NCI-H1092 treated with DMSO at 0.1 percent for 48 hours (cell line): ENCODE measurements around the gene SPATA6L.
A peak's percentile ranks its signal among the peaks of the same experiment; 100 is the strongest.
"Not testable (repeated sequence)": the region's sequence is repeated elsewhere in the genome, so short reads cannot be mapped to it uniquely, and the experiment has no call there.

ENCODE experiments used
- DNase-seq: peaks from one replicate; lab custom pipeline; 2025; lab: John Stamatoyannopoulos, UW

SPATA6L gene

DNA sequence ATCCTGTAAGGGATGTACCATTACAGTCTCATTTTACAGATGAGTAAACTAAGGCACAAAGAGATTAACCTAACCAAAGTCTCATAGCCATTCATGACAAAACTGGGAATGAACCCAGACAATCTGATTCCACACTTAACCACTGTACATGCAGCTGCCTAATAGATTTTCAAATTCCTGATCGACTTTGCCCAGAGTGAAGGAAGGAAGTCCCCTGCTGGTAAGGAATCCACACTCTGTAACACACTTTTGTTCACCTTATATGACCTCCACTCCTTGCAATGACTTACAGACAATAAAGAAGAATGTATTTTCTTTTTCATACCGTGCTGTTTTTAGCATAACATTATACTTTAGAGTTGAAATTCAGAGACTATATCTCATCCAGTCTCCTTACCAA is 35.4 kb downstream of the SPATA6L start:
- no peak for DNase-seq

DNA sequence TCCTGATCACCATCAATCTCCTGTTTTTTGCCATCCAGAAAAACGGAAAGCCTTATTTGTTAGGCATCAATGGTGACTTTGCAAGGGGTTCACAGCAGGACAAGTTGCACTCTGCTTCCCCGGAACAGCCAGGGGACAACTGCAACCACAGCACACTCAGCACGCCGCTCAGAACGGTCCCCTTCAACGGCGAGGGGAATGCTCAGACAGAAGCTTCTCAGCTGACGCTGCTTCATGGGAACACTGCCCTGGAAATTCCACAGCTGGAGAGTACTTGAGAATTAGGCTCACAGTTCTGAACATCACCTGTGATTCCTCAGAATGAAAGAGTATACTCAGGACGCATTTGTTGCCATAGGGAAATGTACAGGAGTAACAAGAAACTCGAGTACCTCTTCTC is 44.3 kb downstream of the SPATA6L start:
- no peak for DNase-seq

DNA sequence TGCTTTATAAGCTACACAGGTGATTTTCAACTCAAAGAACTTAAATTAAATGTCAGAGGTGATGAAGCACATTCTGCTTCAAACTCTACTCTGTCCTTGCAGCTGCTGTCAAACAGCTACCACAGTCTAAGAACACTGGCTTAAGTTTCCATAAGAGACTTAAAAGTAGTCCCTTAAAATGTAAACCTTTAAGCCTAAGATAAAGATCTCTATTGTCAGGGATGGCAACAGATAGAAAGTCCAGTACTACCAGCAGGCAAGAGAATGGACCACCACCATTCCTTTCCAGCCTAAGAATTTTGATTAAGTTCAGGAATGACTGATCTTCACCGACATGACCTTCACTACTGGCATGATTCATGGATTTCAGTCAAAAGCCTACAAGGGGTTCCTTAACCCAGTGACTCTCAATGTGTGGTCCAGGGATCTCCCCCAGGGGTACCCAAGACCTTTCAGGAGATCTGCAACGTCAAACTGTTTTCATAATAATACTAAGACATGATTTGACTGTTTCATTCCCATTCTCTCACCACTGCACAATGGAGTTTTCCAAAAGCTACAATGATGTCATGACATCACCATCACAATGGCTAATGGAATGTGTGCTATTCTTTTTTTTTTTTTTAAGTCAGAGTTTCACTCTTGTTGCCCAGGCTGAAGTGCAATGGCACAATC is 45.3 kb downstream of the SPATA6L start:
- DNase-seq: no peak

DNA sequence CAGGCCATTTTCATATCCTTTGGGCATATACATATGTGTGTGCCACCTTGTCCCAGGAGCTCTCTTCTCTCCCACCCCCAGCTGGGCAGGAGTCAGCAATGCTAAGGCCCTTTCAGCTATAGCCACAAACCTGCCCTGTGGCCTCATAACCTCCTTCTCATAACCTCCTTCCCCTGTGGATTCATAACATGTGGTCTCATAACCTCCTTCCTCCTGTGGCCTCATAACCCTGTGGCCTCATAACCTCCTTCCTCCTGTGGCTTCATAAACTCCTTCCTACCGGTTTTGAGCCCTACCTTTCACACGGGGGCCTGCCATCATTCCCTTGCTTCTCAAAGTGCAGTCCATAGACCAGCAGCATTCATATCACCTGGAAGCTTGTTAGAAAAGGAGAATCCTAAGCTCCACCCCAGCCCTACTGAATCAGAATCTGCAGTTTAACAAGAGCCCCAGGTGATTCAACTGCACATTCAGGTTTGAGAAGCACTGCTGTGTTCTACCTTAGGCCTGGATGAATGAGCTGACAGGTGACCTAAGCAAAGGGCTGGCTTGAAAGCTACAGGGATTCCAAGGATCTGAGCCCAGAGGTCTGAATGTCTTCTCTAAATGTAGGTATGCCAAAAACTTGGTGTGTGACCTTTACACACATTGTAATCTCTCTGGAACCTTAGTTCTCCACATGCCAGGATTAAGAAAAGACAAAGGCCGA is 46.1 kb downstream of the SPATA6L start:
- DNase-seq: no peak

DNA sequence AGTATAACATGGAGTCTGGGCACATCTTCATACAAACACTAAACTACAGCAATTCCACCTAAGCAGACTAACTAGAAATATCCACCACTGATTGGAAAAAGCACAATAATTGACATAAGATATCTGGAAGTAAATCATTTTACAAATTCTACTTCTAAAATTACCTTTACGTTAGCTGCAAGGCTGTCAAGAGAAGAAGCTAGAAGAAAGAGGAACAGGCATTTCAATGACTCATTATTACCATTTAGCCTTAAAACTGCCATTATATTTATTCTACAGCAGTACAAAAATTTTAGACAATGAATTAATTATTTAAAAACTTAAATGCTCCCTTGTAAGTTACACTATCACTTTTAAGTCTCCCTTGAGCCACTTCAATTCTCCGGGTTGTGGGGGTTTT is 47.6 kb downstream of the SPATA6L start:
- DNase-seq: no peak

DNA sequence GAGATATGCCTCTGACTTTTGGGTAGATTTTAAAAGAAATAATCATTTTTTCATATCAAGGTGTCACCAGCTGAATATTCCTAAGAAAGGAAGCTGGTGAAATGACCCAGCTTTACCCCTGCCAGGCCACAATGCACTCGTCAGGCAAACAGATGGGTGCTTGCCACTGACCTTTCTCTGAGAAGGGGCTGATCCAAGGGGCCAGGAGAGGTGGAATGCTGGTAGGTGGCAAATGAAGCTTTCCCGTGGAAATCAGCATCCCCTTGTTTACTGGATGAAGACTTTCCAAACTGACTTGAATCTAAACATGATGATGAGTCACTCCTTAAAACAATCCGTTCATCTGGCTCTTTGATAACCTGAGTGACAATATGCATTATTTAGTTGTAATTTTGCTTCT is 48.5 kb downstream of the SPATA6L start:
- DNase-seq: no peak

DNA sequence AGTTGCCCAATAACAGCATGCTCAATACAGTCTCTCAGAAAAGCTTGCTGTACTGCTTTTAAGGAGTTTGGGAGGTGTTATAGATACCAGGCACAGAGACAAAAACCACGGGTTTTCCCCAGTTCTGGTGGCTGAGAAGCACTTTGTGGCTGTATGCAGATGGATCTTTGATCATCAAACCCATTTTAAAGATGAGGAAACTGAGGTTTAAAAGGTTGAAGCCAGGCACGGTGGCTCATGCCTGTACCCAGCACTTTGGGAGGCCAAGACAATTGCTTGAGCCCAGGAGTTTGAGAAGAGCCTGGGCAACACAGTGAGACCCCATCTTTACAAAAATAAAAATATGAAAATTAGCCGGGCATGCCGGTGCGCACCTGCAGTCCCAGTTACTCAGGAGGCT is 50.5 kb downstream of the SPATA6L start:
- no peak for DNase-seq

DNA sequence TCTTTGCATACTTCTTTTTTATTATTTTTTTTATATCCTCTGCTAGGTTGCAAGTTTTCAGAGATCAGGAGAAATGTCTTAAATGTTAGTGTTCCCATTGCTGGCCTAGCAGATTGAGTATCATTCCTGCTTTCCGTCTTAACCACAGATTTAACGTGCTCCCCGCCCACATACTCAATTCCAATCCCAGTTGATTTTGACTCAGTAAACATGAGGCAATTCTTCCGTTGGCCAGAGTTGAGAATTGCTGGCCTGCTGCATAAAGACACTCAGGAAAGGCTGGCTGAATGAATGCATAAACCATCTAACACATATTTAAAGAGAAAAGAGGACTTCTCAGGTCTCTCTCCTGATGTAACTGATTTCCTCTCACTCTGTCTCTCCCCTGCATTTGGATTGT is 51.0 kb downstream of the SPATA6L start:
- DNase-seq: no peak

DNA sequence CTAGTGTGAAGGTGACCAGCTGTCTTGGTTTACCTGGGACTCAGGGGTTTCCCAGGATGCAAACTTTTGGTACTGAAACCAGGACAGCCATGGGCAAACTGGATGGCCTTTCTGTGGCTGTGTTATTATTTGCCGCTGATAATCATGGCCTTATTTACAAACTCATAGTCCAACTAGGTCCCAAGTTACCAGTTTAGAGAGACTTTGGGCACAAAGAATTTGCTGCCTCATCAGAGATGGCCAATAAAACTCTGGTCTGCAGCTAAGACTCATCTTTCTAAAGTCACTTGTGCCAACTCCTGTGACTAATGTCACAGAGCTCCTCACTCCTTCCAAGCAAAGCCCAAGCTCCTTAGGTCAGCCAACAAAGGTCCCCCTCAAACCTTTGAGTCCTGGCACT is 51.7 kb downstream of the SPATA6L start:
- DNase-seq: no peak

DNA sequence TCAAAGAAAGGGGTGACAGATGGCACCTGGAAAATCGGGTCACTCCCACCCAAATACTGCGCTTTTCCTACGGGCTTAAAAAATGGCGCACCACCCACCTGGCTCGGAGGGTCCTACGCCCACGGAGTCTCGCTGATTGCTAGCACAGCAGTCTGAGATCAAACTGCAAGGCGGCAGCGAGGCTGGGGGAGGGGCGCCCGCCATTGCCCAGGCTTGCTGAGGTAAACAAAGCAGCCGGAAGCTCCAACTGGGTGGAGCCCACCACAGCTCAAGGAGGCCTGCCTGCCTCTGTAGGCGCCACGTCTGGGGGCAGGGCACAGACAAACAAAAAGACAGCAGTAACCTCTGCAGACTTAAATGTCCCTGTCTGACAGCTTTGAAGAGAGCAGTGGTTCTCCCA is 60.2 kb downstream of the SPATA6L start:
- not testable (repeated sequence) for DNase-seq

DNA sequence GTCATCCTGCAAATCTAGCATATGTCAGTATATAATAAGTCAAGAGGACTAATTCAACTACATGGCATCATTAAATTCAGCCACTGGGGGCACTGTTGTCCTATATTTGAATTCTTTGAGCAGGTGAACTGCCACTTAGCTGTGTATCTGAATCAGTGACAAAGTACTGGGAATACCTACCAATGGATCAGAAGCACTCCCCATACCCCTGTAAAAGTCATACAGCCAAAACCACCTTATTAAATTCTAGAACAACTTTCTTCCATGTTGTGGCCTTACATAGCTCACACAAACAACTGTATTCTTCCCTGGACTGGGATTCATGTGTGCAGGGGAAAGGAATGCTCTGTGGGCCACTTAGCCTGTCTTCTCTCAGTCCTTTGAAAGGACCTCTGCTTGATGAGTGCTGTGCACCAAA is 61.6 kb downstream of the SPATA6L start:
- peak; percentile 70 for DNase-seq

DNA sequence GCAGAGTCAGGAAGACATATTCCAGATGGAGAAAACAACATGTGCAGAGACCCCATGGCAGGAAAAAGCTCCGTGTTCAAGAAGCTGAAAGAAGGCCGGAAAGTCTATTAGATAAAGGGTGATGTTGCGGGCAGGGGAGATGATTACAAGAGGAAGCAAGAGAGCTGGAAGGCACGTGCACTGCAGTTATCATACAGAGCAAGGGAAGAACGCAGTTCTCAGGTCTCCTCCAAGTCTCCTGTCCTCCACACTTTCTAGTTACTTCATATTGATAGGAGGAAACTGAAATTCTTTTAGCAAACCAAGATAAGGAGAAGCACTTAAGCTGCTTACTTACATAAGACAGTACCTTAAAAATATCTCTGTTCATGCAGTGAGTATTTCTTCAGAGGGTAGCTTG is 62.5 kb downstream of the SPATA6L start:
- DNase-seq: no peak

DNA sequence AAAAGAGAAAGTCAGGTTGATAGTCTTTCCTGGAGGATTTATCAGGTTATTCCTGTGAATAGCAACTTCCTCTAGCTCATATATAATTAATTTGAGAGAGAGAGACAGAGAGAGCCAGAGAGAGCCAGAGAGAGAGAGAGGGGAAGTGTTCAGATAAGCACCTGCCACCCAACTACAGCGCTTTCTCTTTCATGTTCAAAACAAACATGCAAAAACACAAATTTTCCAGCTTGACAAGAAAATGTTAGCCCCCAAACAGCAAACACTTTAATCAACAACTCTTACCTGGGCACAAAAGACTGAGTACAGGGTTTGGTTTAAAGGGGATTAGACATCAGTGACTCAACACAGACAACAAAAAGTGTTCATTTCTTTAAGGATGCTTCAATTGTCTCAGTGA is 65.9 kb downstream of the SPATA6L start:
- DNase-seq: no peak

DNA sequence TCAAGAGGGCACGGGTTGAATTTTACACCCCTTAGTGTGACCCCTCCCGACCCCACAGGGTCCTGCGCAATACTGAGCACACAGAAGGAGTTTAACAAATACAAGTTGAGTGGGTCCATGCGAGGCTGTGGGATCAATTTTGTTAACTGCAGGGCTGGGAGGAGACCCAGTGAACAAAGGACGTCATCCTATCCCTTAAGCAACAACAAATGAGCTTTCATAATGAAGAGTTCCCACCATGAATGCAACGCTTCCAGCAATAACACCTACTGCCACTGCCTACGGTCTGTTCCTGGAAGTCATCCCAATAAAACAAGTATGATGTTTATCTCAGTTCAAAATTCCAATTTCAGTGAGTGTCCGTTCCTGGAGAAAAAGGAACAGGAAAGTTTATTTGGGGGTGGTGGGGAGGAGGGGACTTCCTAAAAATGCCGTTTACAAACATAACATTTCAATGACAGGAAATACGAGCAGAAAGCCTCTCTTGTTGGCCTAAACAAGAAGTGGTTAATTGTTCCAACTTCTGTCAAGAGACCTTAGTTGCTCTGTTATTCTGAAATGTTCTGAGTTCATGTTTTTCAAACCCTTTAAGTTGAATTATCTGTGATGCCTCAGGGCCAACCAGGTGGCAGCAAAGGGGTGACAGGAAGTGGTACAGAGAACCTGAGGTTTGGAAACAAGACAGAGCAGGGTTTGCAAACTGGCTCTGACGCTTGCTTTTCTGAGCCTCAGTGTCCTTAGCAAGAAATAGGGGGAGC is 69.9 kb downstream of the SPATA6L start:
- DNase-seq: no peak

DNA sequence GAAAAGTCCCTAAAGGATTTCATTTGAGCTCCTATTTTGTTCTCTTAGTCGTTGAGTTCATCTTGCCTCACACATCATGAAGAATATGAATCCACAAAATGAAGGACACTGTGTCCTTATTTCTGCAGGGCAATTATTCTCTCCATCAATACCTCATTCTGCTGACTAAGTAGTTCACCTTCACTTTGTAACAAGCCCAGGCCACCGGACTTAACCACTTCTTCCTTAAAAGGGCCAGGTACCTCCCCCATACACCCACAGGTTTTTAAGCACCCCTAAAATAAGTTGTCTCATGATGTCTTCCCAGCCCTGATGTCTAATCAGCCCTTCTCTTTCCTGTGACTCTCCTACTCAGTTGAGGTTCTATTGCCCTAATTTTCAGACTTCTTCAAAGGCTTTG is 71.3 kb downstream of the SPATA6L start:
- DNase-seq: no peak

DNA sequence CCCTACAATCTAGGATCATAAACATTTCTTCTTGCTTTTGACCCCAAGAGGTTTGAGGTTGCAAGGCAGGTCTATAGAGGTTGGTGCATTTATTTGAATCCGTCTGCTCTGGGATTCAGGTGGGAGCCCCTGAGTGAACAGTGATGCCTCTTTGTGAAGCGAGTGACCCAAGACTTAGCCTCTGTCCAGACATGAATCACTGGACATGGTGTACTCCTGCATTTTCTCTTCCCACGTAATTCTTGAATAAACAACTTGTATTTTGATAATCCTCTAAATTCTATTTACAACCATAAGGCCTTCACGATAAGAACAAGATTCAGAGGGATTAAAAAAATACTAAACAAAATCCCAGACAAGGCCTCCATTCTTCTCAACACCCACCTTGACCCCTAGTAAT is 71.7 kb downstream of the SPATA6L start:
- no peak for DNase-seq

DNA sequence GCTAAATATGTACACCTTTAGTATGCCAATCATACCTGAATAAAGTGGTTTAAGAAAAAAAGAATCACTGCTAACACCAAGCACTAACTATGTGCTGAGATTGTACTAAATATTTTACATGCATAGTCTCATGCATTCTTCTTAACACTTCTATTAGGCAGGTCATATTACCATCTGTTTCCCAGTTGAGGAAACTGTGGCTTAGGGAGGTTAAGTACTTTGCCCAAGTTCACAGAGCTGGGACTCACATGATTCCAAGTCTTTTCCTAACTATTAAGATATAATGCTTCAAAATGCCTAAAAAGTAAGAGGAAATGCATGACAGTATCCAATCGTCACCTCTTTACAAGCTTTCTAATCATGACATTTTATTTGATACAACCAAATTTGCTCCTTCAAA is 73.4 kb downstream of the SPATA6L start:
- DNase-seq: no peak

DNA sequence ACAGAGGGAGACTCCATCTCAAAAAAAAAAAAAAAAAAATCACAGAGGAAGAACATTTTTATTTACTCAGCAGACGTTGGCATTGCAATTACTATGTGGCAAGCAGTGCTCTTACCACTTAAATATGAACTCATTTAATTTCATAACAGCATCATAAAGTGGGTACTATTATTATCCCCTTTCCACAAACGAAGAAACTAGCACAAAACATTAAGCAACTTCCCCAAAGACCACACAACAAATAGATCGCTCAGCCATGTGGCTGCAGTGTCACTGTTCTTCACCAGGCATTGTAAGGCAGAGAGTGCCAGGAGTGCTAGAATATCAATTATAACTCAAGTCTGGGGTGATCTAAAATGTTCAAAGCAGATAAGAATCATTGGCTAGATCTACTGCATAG is 74.0 kb downstream of the SPATA6L start:
- no peak for DNase-seq

DNA sequence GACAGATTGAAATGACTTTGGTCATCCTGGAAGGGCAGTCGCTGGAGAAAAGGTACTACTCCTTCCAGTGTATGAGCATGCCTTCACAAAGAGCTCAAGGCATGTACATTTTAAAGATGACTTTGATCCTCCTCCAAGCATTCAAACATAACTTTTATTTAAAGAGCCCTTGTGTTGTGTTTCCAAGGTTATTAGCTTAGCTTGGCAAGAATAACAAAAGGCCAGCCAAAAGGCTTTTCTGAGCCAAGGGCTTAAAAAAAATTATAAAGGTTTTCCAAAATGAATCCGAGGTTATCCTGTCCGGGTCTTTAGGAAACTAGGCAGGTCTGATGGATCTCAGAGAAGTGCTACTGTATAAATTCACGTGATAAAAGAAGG is 75.2 kb downstream of the SPATA6L start:
- DNase-seq: no peak

DNA sequence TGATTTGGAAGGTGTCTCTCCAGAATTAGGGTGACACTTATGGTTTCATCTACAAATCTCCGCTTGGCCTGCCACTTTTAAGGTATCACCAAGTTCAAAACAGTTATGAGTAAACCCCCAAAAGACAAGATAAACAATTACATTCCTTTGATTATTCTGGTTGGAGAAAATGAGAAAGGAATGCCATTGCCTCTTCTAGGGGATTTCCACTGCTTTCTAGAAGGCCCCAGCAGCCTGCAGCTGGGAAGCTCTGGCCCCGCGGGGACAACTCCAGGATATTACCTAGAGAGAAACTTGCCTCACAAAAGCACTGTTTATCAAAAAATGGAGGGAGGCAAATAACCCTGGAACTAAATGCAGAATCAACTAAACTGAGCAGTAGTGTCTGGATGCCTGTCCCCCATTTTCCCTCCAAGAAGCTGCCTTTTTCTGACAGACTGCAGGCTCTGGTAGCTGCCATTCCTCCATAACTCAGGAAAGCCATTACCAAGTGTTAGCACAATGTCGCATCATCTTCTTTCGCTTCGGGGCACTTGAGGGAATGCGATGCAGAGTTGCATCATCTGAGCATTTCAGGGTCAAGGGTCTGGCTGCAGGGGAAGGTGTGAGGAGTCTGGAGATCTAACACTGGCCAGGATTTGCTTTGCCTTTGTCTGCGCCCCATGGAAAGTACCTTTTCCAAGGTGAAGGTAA is 75.7 kb downstream of the SPATA6L start:
- no peak for DNase-seq

DNA sequence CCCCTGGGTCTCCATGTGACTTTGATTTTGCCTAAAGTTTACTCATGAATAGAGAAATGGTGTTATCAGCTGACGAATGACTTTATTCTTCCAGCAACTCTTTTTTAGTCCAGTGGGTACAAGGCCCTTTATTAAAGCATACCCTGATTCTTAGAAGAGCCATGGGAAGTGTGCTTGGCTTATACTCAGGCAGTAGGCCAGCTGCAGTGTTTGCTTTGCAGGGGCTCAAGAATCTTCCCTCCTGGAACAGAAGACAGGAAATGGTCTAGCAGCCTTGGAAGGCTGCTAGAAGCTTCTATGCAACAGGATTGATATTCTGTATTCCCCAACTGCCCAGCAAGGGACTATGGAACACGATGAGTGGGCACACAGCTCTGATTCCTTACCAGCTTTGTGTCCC is 77.6 kb downstream of the SPATA6L start:
- DNase-seq: no peak

DNA sequence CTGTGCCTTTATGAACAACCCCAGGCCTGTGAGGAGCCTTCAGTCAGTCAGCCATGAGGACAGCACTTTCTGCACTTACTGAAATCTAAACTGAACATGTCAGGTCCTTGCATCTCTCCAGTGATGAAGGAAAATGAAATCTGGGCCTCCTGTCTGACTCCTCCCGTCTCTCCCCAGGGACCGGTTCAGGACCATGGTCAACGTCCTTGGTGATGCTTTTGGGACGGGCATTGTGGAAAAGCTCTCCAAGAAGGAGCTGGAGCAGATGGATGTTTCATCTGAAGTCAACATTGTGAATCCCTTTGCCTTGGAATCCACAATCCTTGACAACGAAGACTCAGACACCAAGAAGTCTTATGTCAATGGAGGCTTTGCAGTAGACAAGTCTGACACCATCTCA is 81.1 kb downstream of the SPATA6L start:
- DNase-seq: no peak

DNA sequence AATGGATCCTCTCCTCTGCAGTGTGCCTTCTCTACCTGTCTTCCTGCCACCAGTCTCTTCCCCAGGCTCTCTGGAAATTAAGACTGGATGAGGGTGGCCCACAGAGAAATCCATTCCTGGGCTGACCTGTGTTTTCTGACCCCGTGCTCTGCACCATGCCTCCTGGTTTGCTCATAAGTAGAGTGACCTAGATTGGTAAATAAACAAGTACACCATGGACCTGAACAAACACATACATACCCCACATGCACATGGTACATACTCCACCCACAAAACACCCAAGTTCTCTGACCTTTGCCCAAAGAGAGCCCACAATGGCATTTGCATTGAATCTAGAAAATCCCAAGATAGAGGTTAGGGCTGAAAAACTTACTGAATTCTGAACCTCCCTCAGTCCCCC is 81.6 kb downstream of the SPATA6L start:
- DNase-seq: no peak
